Aorta (tissue), 5 donors: ENCODE results near the gene TBX6. TPM values are rescaled to one million over a fixed set of nuclear protein-coding genes. Genes with fewer than 3 reads are reported as not detected.

Experiments used
- ATAC-seq: fragments of 200-7000 bp; cut with Tn5 transposase; one replicate; pipeline ENCODE4 v1.9.1; 2022; ENCODE audit warnings: moderate library complexity; ENCODE audit not compliant: low FRiP score
- DNase-seq, 2 donors: peaks; one replicate each; pipeline ENCODE4 v3.0.0-alpha.2; 2020
- H3K27ac ChIP-seq, 2 donors: one replicate each; pipeline ENCODE4 v1.5.1; 2013; ENCODE audit warnings: low read length in 2 of 2, mild to moderate bottlenecking in 2 of 2, moderate library complexity in 2 of 2, control low read depth in 1 of 2, inconsistent platforms in 1 of 2, low read depth in 1 of 2
- H3K27me3 ChIP-seq, 2 donors: one replicate each; pipeline ENCODE4 v1.6.1; 2013; ENCODE audit warnings: control low read depth in 1 of 2, low read length in 1 of 2, mild to moderate bottlenecking in 1 of 2, moderate library complexity in 1 of 2; ENCODE audit not compliant: insufficient read depth in 2 of 2, control insufficient read depth in 1 of 2
- H3K36me3 ChIP-seq, 2 donors: one replicate each; pipeline ENCODE4 v1.6.1; 2013; ENCODE audit warnings: control low read depth in 1 of 2, low read length in 1 of 2, mild to moderate bottlenecking in 1 of 2; ENCODE audit not compliant: insufficient read depth in 2 of 2, control insufficient read depth in 1 of 2
- H3K4me1 ChIP-seq, 2 donors: one replicate each; pipeline ENCODE4 v1.6.1; 2013; ENCODE audit warnings: low read length in 2 of 2, control low read depth in 1 of 2, mild to moderate bottlenecking in 1 of 2, moderate library complexity in 1 of 2; ENCODE audit not compliant: insufficient read depth in 2 of 2, control insufficient read depth in 1 of 2
- H3K4me3 ChIP-seq, 2 donors: one replicate each; pipeline ENCODE4 v1.5.1; 2013; ENCODE audit warnings: low read length in 2 of 2, control low read depth in 1 of 2, mild to moderate bottlenecking in 1 of 2
- H3K9me3 ChIP-seq: one replicate; pipeline ENCODE4 v1.6.1; 2013; ENCODE audit warnings: mild to moderate bottlenecking, low read length; ENCODE audit not compliant: control insufficient read depth
- WGBS, 2 donors: extraction: QIAGEN DNeasy Blood & Tissue Kit; methylation state at CpG; one replicate each; pipeline ENCODE4 v1.1.7; 2013; 5-methylcytosine and 5-hydroxymethylcytosine counted together
- intact Hi-C, 2 donors: fragments of 100-400 bp; cut with DNase I; formaldehyde crosslinking; loops; one replicate each; pipeline versions ENCODE4 v1.14.2 to v1.15.0; 2022
- polyA plus RNA-seq, 2 donors: library from polyadenylated mRNA; stranded (reverse); fragments of 200-250 nt; gene quantifications; one replicate each; pipeline ENCODE4 v1.2.3, GENCODE V29; 2013
- total RNA-seq, 2 donors: library from RNA; stranded (reverse); fragmentation: NEBNext Ultra II Directional; extraction: Animal tissue kit (Norgen Biotek cat#: 25700); gene quantifications; one replicate each; pipeline ENCODE4 v1.2.1, GENCODE V29; 2021
- donor health status: healthy with polysubstance abuse.
- donor health status: Bipolar disorder and iron deficiency.
- donor health status: DM: no; HTN: no; CAD: no.
- donor health status: DM: no; HTN: no; CAD: no.
- donor health status: DM: yes; HTN: yes; CAD: no.

The TBX6 gene
- total and polyA plus RNA-seq, 4 donors: 0.62 to 1.7 (median 1.4) TPM; not detected in 1

GRCh38 chr16:30085247-30085646 is 6.5 kb downstream of the TBX6 start:
- Histone ChIP-seq H3K4me3 (no peak overlapping the region), H3K36me3 (peaks cover 0 to 8% of the 10 kb centered on the region in 2 donors), H3K27me3 (no peaks in the 10 kb centered on the region), H3K9me3 (no peaks in the 10 kb centered on the region), H3K4me1 (no peaks in the 10 kb centered on the region), H3K27ac (no peak overlapping the region)
- intact Hi-C loops: no loop called here
- WGBS, 2 donors: 12 to 25% methylated on average over 2 to 3 of the region's 3 CpGs
- ATAC-seq (peak; percentile 67), DNase-seq (peak in 1 of 2 donors; percentile 80)

- no peak overlapping the region for H3K27ac ChIP-seq
- no peaks in the 10 kb centered on the region for H3K9me3 ChIP-seq
- ATAC-seq (peak; percentile 75), DNase-seq (peak; percentile 76 to 86)
- WGBS, 2 donors: 37 to 53% methylated on average over 17 of the region's 17 CpGs
- H3K27me3 ChIP-seq: no peaks in the 10 kb centered on the region
- no peaks in the 10 kb centered on the region for H3K4me1 ChIP-seq
- H3K36me3 ChIP-seq: peaks cover 0 to 8% of the 10 kb centered on the region in 2 donors
- intact Hi-C loops: no loop called here
- H3K4me3 ChIP-seq: no peak overlapping the region
These were observed 6.9 kb downstream of the TBX6 start for GRCh38 chr16:30084816-30085159.

GRCh38 chr16:30084096-30084815 is 7.5 kb downstream of the TBX6 start:
- Histone ChIP-seq H3K4me1 (no peaks in the 10 kb centered on the region), H3K36me3 (peaks cover 0 to 8% of the 10 kb centered on the region in 2 donors), H3K27ac (no peak overlapping the region), H3K4me3 (no peak overlapping the region), H3K27me3 (no peaks in the 10 kb centered on the region), H3K9me3 (no peaks in the 10 kb centered on the region)
- intact Hi-C loops: no loop called here
- 74 to 83% methylated on average over 18 of the region's 18 CpGs for WGBS, 2 donors
- ATAC-seq (no peak), DNase-seq (no peak)

GRCh38 chr16:30083216-30084055 is 8.3 kb downstream of the TBX6 start:
- ATAC-seq (no peak), DNase-seq (no peak)
- no peak overlapping the region for H3K27ac ChIP-seq
- 85 to 89% methylated on average over 24 of the region's 24 CpGs for WGBS, 2 donors
- intact Hi-C loops: no loop called here
- H3K27me3 ChIP-seq: no peaks in the 10 kb centered on the region
- no peak overlapping the region for H3K4me3 ChIP-seq
- peaks cover 0 to 8% of the 10 kb centered on the region in 2 donors for H3K36me3 ChIP-seq
- H3K9me3 ChIP-seq: no peaks in the 10 kb centered on the region
- no peaks in the 10 kb centered on the region for H3K4me1 ChIP-seq

- WGBS, 2 donors: 82 to 85% methylated on average over 20 of the region's 20 CpGs
These were observed 9.1 kb downstream of the TBX6 start for GRCh38 chr16:30082545-30083090.

GRCh38 chr16:30079480-30079879 is 12.2 kb downstream of the TBX6 start:
- no peak overlapping the region for H3K27ac ChIP-seq
- ATAC-seq (no peak), DNase-seq (no peak)
- 78 to 82% methylated on average over 7 of the region's 7 CpGs for WGBS, 2 donors
- no peaks in the 10 kb centered on the region for H3K9me3 ChIP-seq
- H3K36me3 ChIP-seq: peaks cover 0 to 5% of the 10 kb centered on the region in 2 donors
- no peaks in the 10 kb centered on the region for H3K27me3 ChIP-seq
- H3K4me3 ChIP-seq: no peak overlapping the region
- no peaks in the 10 kb centered on the region for H3K4me1 ChIP-seq
- intact Hi-C loops: no loop called here

More at GRCh38 chr16:30082545-30083090, 9.1 kb downstream of the TBX6 start:
- ATAC-seq (no peak), DNase-seq (no peak)
- Histone ChIP-seq H3K4me3 (no peak overlapping the region), H3K9me3 (no peaks in the 10 kb centered on the region), H3K27ac (no peak overlapping the region), H3K36me3 (peaks cover 0 to 8% of the 10 kb centered on the region in 2 donors), H3K27me3 (no peaks in the 10 kb centered on the region), H3K4me1 (no peaks in the 10 kb centered on the region)
- intact Hi-C loops: no loop called here

- Histone ChIP-seq H3K36me3 (peaks cover 0 to 3% of the 10 kb centered on the region in 2 donors), H3K4me1 (no peaks in the 10 kb centered on the region), H3K4me3 (no peak overlapping the region), H3K27me3 (no peaks in the 10 kb centered on the region), H3K9me3 (no peaks in the 10 kb centered on the region), H3K27ac (no peak overlapping the region)
- ATAC-seq (no peak), DNase-seq (no peak)
- intact Hi-C loops: no loop called here
- 84 to 87% methylated on average over 7 of the region's 7 CpGs for WGBS, 2 donors
These were observed 13.0 kb downstream of the TBX6 start for GRCh38 chr16:30078744-30079143.

- Histone ChIP-seq H3K36me3 (peaks cover 0 to 2% of the 10 kb centered on the region in 2 donors), H3K4me3 (no peak overlapping the region), H3K9me3 (no peaks in the 10 kb centered on the region), H3K27ac (no peak overlapping the region), H3K4me1 (no peaks in the 10 kb centered on the region), H3K27me3 (no peaks in the 10 kb centered on the region)
- intact Hi-C loops: no loop called here
- 70% methylated on average over 6 of the region's 6 CpGs for WGBS, 2 donors
- DNase-seq (no peak), ATAC-seq (no peak)
These were observed 14.1 kb downstream of the TBX6 start for GRCh38 chr16:30077656-30078055.
